ENCODE results near the gene MISFA.
"Not testable (repeated sequence)": the region's sequence is repeated elsewhere in the genome, so short reads cannot be mapped to it uniquely, and the experiment has no call there.

Gene MISFA

GRCh38 chr11:18618342-18619025 is 18.9 kb downstream of the MISFA start:
- peak; percentile 30 for DNase-seq (ENCODE audit: low spot score)

GRCh38 chr11:18623707-18624106 is 24.1 kb downstream of the MISFA start:
- no peak for DNase-seq (ENCODE audit: low spot score)

GRCh38 chr11:18624161-18624560 is 24.6 kb downstream of the MISFA start:
- DNase-seq (ENCODE audit: low spot score) = no peak

- DNase-seq (ENCODE audit: low spot score) = no peak
Observed at GRCh38 chr11:18632841-18633240, 33.3 kb downstream of the MISFA start.

GRCh38 chr11:18633256-18634139 is 33.9 kb downstream of the MISFA start:
- DNase-seq (ENCODE audit: low spot score) = peak; percentile 15

GRCh38 chr11:18634140-18635032 is 34.8 kb downstream of the MISFA start, which contains the start of gene SPTY2D1:
Gene SPTY2D1 (minus strand): TSS chr11:18634342. CDS start chr11:18634257, 85 bp downstream.
- DNase-seq (ENCODE audit: low spot score) = peak; percentile 97

GRCh38 chr11:18641677-18642076 is 42.1 kb downstream of the MISFA start:
- DNase-seq (ENCODE audit: low spot score) = no peak

GRCh38 chr11:18643034-18643433 is 43.4 kb downstream of the MISFA start:
- DNase-seq (ENCODE audit: low spot score) = not testable (repeated sequence)

- DNase-seq (ENCODE audit: low spot score) = no peak
Observed at GRCh38 chr11:18650353-18650752, 50.8 kb downstream of the MISFA start.

GRCh38 chr11:18650859-18651557 is 51.4 kb downstream of the MISFA start:
- DNase-seq (ENCODE audit: low spot score) = peak; percentile 47

Data from GM03348 (cell line).